ENCODE results near the gene CDK10.
"Not testable (repeated sequence)": the region's sequence is repeated elsewhere in the genome, so short reads cannot be mapped to it uniquely, and the experiment has no call there.

CDK10 gene

DNA sequence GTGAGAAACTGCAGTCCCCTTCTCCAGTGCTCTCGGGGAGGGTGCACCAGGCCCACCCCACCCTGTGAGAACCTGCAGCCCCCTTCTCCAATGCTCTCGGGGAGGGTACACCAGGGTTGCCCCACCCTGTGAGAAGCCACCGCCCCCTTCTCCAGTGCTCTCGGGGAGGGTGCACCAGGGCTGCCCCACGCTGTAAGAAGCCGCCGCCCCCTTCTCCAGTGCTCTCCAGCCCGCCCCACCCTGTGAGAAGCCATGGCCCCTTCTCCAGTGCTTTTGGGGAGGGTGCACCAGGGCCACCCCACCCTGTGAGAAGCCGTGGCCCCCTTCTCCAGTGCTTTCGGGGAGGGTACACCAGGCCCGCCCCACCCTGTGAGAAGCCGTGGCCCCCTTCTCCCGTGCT, 16.7 kb upstream of the CDK10 start:
- no peak for DNase-seq

DNA sequence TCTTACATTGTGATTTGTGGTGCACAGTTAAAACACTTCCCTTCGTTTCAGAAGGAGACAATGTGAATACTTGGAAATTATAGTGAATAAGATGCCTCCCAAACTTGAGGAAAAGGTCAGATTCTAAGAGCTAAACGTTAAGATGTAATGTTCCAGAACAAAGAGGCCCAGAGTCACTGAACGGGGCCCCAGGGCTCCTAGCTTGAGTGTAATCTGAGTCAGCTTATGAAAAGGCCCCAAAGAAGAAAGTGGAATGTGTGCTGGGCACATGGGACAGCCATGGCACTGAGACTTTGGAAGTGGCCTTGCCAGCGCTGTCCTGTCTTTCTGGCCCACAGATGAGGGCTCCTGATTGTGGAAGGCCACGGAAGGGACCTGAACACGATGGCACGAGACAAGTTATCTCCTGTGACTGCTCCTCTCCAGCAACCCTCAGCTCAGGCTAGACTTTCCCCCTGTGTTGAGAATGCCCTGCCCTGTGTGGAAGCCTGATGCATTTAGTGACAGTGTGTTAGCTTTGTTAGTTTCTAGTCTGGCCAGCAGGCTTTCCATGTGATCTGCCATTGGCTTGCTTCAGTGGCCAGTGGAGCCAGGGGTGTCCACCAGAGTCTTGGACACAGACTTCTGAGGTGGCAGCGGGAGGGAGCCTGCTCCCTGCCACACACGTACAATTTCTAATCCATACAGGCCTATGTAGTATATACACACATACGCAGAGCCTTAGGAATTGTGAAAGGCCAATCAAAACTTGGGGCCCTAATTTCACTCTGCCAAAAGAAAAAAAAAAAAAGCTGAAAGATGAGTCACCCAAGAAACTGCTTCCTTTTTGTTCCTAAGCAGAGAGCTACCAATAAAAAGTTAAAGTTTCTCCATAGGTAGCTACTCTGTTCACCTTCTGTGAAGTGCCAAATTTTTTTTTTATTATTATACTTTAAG, 15.7 kb upstream of the CDK10 start:
- DNase-seq = no peak

DNA sequence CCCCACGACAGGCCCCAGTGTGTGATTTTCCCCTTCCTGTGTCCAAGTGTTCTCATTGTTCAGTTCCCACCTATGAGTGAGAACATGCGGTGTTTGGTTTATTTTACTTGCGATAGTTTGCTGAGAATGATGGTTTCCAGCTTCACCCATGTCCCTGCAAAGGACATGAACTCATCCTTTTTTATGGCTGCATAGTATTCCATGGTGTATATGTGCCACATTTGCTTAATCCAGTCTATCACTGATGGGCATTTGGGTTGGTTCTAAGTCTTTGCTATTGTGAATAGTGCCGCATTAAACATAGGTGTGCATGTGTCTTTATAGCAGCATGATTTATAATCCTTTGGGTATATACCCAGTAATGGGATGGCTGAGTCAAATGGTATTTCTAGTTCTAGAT, 14.9 kb upstream of the CDK10 start:
- not testable (repeated sequence) for DNase-seq

- no peak for DNase-seq
These were observed 14.1 kb upstream of the CDK10 start for GRCh38 chr16:89672177-89672941.

- DNase-seq = no peak
These were observed 8.2 kb upstream of the CDK10 start for GRCh38 chr16:89678258-89678657.

GRCh38 chr16:89685916-89686315, 573 bp upstream of the CDK10 start:
- DNase-seq = no peak

- DNase-seq = no peak
These were observed 827 bp downstream of the CDK10 start for GRCh38 chr16:89687092-89687940.

- DNase-seq = no peak
These were observed 1.9 kb downstream of the CDK10 start for GRCh38 chr16:89688395-89688794.

DNA sequence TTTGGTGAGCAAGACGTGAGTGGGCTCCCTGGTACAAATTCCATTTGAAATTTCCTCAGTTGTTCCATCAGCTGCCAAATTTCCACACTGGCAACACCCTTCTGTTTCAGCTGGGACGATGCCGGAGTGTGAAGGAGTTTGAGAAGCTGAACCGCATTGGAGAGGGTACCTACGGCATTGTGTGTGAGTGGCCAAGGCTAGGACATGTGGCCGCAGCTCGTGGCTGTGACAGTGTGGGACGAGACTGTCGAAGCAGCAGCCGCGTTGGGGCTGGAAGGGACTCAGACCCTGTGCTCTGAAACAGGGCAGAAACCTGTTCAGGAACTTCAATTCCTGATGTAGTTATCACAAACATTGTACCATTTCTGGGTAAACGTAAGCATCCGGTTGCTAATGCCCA, 2.7 kb downstream of the CDK10 start:
- DNase-seq = no peak

DNA sequence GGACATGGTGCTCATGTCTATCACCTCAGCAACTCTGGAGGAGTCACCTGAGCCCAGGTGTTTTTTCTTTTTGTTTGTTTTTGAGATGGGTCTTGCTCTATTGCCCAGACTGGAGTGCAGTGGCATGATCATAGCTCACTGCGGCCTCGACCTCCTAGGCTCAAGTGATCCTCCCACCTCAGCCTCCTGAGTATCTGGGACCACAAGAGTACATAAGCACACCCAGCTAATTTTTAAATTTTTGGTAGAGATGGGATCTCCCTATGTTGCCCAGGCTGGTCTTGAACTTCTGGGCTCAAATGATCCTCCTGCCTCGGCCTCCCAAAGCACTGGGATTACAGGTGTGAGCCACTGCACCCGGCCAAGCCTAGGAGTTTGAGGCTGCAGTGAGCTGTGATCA, 3.1 kb downstream of the CDK10 start:
- not testable (repeated sequence) for DNase-seq

DNA sequence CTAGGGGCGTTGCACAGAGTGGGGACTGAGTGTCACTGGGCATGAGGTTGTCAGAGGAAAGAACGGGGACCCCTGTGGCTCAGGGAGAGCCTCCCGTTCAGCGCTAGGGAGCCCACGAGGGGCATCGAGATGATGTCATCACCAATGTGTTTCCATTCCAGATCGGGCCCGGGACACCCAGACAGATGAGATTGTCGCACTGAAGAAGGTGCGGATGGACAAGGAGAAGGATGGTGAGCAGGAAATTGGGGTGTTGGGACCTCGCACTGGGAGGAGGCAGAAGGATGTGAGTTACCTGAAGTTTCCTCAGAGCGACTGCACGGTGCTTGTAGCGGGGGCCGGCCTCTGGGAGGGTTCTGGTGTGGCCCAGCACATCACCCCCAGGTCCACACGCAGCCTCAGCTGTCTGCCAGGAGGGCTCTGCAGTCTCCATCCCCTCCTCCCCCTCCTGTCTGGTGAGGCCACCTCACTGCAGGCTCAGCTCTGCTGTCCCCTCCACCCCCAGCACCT, 4.0 kb downstream of the CDK10 start:
- DNase-seq = no peak

DNA sequence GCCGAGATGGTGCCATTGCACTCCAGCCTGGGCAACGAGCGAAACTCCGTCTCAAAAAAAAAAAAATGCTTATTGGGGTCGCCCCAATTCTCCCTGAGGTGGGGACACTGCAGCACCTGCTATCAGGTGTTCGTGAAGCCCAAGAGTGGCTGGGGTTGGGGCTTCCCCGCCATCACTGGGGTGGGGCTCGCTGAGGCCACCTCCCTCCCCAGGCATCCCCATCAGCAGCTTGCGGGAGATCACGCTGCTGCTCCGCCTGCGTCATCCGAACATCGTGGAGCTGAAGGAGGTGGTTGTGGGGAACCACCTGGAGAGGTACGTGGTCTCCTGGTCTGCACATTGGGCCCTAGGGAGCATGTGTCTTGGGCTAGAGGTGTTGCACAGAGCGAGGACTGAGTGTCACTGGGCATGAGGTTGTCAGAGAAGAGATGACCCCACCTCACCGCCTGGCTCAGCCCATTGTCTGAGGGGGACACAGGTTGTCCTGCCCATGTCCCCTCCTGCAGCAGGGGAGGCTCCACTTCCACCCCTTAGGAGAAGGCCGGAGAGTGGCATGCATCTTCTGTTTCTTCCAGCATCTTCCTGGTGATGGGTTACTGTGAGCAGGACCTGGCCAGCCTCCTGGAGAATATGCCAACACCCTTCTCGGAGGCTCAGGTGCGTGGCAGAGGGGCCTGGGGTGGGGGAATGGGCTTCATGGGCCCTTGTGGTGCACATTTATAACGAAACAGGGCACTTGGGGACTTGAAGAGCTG, 4.9 kb downstream of the CDK10 start:
- DNase-seq = no peak

- no peak for DNase-seq
These were observed 5.6 kb downstream of the CDK10 start for GRCh38 chr16:89691986-89692569.

- no peak for DNase-seq
These were observed 6.8 kb downstream of the CDK10 start for GRCh38 chr16:89693289-89693731.

DNA sequence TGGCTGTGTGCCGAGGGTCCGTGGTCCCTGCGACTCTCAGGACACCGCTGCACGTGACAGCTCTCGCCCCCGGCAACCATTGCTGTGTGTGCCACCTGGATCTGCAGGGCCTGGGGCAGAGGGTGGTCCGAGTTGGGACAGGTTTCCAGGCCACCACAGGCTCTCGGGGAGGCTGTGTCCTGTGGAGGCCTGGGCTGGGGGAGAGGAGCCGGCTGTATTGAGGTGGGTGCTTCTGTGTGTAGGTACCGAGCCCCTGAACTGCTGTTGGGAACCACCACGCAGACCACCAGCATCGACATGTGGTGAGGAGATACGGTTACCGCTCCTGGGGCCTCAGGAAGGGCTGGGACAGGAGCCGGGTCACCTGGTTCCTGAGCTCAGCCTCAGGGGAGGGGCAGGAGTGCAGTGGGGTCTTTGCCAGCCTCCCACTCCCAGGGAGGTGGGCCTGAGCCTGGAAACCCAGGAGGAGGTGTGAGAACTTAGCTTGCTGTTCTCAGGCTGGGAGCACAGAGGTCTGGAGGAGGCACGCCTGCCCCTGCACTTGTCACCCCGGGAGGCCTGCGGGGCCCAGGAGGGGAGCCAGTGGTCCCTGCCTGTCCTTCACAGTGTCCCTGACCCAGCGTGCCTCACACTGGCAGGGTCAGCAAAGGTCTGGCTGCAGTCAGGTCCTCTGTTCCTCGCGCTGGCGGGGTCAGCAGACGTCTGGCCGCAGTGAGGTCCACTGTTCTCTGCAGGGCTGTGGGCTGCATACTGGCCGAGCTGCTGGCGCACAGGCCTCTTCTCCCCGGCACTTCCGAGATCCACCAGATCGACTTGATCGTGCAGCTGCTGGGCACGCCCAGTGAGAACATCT, 7.7 kb downstream of the CDK10 start:
- DNase-seq = no peak

DNA sequence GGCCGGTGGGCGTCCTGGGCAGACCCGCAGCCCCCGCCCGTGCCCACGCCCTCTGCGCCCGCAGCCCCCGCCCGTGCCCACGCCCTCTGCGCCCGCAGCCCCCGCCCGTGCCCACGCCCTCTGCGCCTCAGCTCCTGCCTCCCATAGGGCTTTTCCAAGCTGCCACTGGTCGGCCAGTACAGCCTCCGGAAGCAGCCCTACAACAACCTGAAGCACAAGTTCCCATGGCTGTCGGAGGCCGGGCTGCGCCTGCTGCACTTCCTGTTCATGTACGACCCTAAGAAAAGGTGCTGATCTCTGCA, 8.2 kb downstream of the CDK10 start:
- not testable (repeated sequence) for DNase-seq

DNA sequence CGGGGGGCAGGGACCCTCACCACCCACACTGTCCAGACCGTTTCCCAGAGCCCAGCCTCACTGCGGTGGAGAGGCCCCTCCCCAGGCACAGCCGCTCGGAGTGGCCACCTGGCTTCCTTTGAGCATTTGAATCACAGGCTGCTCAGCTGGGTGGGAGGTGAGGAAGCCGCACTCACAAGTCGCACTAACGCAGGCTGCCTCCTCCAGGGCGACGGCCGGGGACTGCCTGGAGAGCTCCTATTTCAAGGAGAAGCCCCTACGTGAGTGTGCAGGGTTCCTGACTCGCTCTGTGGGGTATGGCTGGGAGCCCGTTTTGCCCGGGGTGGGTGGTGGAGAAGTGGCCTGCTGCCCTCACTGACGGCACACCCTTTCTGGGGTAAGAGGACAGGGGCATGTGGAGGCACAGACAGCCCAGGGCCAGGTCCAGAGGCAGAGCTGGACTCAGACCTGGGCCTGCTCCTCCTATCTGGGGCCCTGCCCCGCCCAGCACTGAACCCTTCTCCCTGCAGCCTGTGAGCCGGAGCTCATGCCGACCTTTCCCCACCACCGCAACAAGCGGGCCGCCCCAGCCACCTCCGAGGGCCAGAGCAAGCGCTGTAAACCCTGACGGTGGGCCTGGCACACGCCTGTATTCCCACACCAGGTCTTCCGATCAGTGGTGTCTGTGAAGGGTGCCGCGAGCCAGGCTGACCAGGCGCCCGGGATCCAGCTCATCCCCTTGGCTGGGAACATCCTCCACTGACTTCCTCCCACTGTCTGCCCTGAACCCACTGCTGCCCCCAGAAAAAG, 8.8 kb downstream of the CDK10 start:
- no peak for DNase-seq

GRCh38 chr16:89695875-89696669, 9.6 kb downstream of the CDK10 start:
- DNase-seq = no peak

- DNase-seq = no peak
These were observed 10.2 kb downstream of the CDK10 start for GRCh38 chr16:89696670-89697128.

Data from NCI-H1436 (cell line).